ENCODE data around the gene CMTM8. TPM values are rescaled to one million over a fixed set of nuclear protein-coding genes. Genes with fewer than 3 reads are reported as not detected.

The CMTM8 gene
- total and polyA plus RNA-seq, 3 experiments from 2014 or later = 3.3 to 4.1 (median 3.3) TPM

GRCh38 chr3:32282578-32283154 lies 44.2 kb downstream of the CMTM8 start:
- Mint-ChIP-seq H3K27me3 (peaks cover 0 to 2% of the 10 kb centered on the region in 2 donors), H3K36me3 (no peaks in the 10 kb centered on the region), H3K27ac (no peak overlapping the region), H3K4me1 (peaks cover 7 to 23% (median 10%) of the 10 kb centered on the region in 3 donors), H3K9me3 (no peaks in the 10 kb centered on the region), H3K4me3 (no peak overlapping the region)
- Histone ChIP-seq H3K36me3 (ENCODE audit: insufficient read depth, low read length) (no peaks in the 10 kb centered on the region), H3K4me3 (ENCODE audit: low read length) (no peak overlapping the region), H3K27me3 (ENCODE audit: insufficient read depth, low read length, poor library complexity, severe bottlenecking) (no peaks in the 10 kb centered on the region), H3K4me1 (ENCODE audit: insufficient read depth, low read length) (no peaks in the 10 kb centered on the region), H3K27ac (ENCODE audit: low read depth, low read length) (no peak overlapping the region), H3K9me3 (ENCODE audit: low read length) (no peaks in the 10 kb centered on the region)
- CTCF ChIA-PET = no interaction called here
- no peak for DNase-seq
- POLR2A ChIA-PET = no interaction called here

GRCh38 chr3:32283304-32283703 lies 44.8 kb downstream of the CMTM8 start:
- Mint-ChIP-seq H3K4me3 (no peak overlapping the region), H3K27ac (no peak overlapping the region), H3K27me3 (peaks cover 0 to 2% of the 10 kb centered on the region in 2 donors), H3K36me3 (no peaks in the 10 kb centered on the region), H3K4me1 (peaks cover 7 to 23% (median 10%) of the 10 kb centered on the region in 3 donors), H3K9me3 (no peaks in the 10 kb centered on the region)
- no peaks in the 10 kb centered on the region for H3K36me3 ChIP-seq (ENCODE audit: insufficient read depth, low read length)
- CTCF ChIA-PET = no interaction called here
- H3K4me3 ChIP-seq (ENCODE audit: low read length) = no peak overlapping the region
- peaks cover 3% of the 10 kb centered on the region for H3K4me1 ChIP-seq (ENCODE audit: insufficient read depth, low read length)
- no peaks in the 10 kb centered on the region for H3K9me3 ChIP-seq (ENCODE audit: low read length)
- H3K27me3 ChIP-seq (ENCODE audit: insufficient read depth, low read length, poor library complexity, severe bottlenecking) = no peaks in the 10 kb centered on the region
- POLR2A ChIA-PET = no interaction called here
- H3K27ac ChIP-seq (ENCODE audit: low read depth, low read length) = no peak overlapping the region
- no peak for DNase-seq

GRCh38 chr3:32284443-32285212 lies 46.1 kb downstream of the CMTM8 start:
- H3K4me3 ChIP-seq (ENCODE audit: low read length) = no peak overlapping the region
- Mint-ChIP-seq H3K9me3 (no peaks in the 10 kb centered on the region), H3K27me3 (no peaks in the 10 kb centered on the region), H3K4me1 (peaks cover 15 to 34% (median 18%) of the 10 kb centered on the region in 3 donors), H3K36me3 (no peaks in the 10 kb centered on the region), H3K27ac (peak overlapping the region in 7 of 8 donors; percentile 10 to 83 (median 62)), H3K4me3 (no peak overlapping the region)
- ChIA-PET POLR2A (interaction anchor here (0.7 kb wide), 1 partner anchor 77 kb away, joined by 3 read pairs; no protein-coding TSS in a partner anchor), CTCF (no interaction called here)
- H3K27me3 ChIP-seq (ENCODE audit: insufficient read depth, low read length, poor library complexity, severe bottlenecking) = no peaks in the 10 kb centered on the region
- peaks cover 14% of the 10 kb centered on the region for H3K4me1 ChIP-seq (ENCODE audit: insufficient read depth, low read length)
- no peaks in the 10 kb centered on the region for H3K36me3 ChIP-seq (ENCODE audit: insufficient read depth, low read length)
- no peak overlapping the region for H3K27ac ChIP-seq (ENCODE audit: low read depth, low read length)
- DNase-seq = no peak
- no peaks in the 10 kb centered on the region for H3K9me3 ChIP-seq (ENCODE audit: low read length)

- Histone ChIP-seq H3K36me3 (ENCODE audit: insufficient read depth, low read length) (no peaks in the 10 kb centered on the region), H3K4me3 (ENCODE audit: low read length) (no peak overlapping the region), H3K27ac (ENCODE audit: low read depth, low read length) (no peak overlapping the region), H3K4me1 (ENCODE audit: insufficient read depth, low read length) (peaks cover 14% of the 10 kb centered on the region), H3K27me3 (ENCODE audit: insufficient read depth, low read length, poor library complexity, severe bottlenecking) (no peaks in the 10 kb centered on the region), H3K9me3 (ENCODE audit: low read length) (no peaks in the 10 kb centered on the region)
- Mint-ChIP-seq H3K27ac (peak overlapping the region in 7 of 8 donors; percentile 18 to 89 (median 68)), H3K27me3 (no peaks in the 10 kb centered on the region), H3K36me3 (no peaks in the 10 kb centered on the region), H3K4me1 (peaks cover 15 to 34% (median 18%) of the 10 kb centered on the region in 3 donors), H3K4me3 (peak overlapping the region in 3 of 7 donors; percentile 20 to 33 (median 28)), H3K9me3 (no peaks in the 10 kb centered on the region)
- no peak for DNase-seq
- CTCF ChIA-PET = interaction anchor here (1.3 to 2.0 kb wide), 2 partner anchors 10 to 108 kb away, joined by 4 to 6 read pairs; no protein-coding TSS in a partner anchor
- POLR2A ChIA-PET = no interaction called here
These were observed 47.4 kb downstream of the CMTM8 start for GRCh38 chr3:32285891-32286290.

- no peak overlapping the region for H3K4me3 ChIP-seq (ENCODE audit: low read length)
- Mint-ChIP-seq H3K4me1 (peaks cover 15 to 34% (median 18%) of the 10 kb centered on the region in 3 donors), H3K27ac (peak overlapping the region; percentile 75 to 96 (median 80)), H3K4me3 (peak overlapping the region in 6 of 7 donors; percentile 16 to 65 (median 41)), H3K36me3 (no peaks in the 10 kb centered on the region), H3K27me3 (no peaks in the 10 kb centered on the region), H3K9me3 (no peaks in the 10 kb centered on the region)
- DNase-seq = peak in 2 of 5 donors; percentile 7 to 32
- H3K4me1 ChIP-seq (ENCODE audit: insufficient read depth, low read length) = peaks cover 14% of the 10 kb centered on the region
- ChIA-PET POLR2A (interaction anchor here (1.5 kb wide), 1 partner anchor 9 kb away, joined by 3 read pairs; no protein-coding TSS in a partner anchor), CTCF (interaction anchor here (0.9 to 2.8 kb wide), 10 partner anchors 8 to 213 kb away, joined by 3 to 19 read pairs (median 5); partner anchors contain the start of gene CMTM8)
- no peaks in the 10 kb centered on the region for H3K36me3 ChIP-seq (ENCODE audit: insufficient read depth, low read length)
- no peak overlapping the region for H3K27ac ChIP-seq (ENCODE audit: low read depth, low read length)
- H3K27me3 ChIP-seq (ENCODE audit: insufficient read depth, low read length, poor library complexity, severe bottlenecking) = no peaks in the 10 kb centered on the region
- H3K9me3 ChIP-seq (ENCODE audit: low read length) = no peaks in the 10 kb centered on the region
These were observed 50.3 kb downstream of the CMTM8 start for GRCh38 chr3:32288819-32289218.

- no peaks in the 10 kb centered on the region for H3K27me3 ChIP-seq (ENCODE audit: insufficient read depth, low read length, poor library complexity, severe bottlenecking)
- H3K9me3 ChIP-seq (ENCODE audit: low read length) = no peaks in the 10 kb centered on the region
- H3K27ac Mint-ChIP-seq = no peak overlapping the region
- CTCF ChIA-PET = interaction anchor here (1.4 kb wide), 1 partner anchor 22 kb away, joined by 3 read pairs; no protein-coding TSS in a partner anchor
- peaks cover 13 to 26% (median 16%) of the 10 kb centered on the region in 3 donors for H3K4me1 Mint-ChIP-seq
- no peak overlapping the region for H3K4me3 ChIP-seq (ENCODE audit: low read length)
- H3K36me3 ChIP-seq (ENCODE audit: insufficient read depth, low read length) = no peaks in the 10 kb centered on the region
- DNase-seq = no peak
- no peak overlapping the region for H3K27ac ChIP-seq (ENCODE audit: low read depth, low read length)
- H3K4me1 ChIP-seq (ENCODE audit: insufficient read depth, low read length) = peaks cover 14% of the 10 kb centered on the region
- H3K9me3 Mint-ChIP-seq = no peaks in the 10 kb centered on the region
- H3K36me3 Mint-ChIP-seq = no peaks in the 10 kb centered on the region
- H3K27me3 Mint-ChIP-seq = peaks cover 0 to 2% of the 10 kb centered on the region in 2 donors
- no peak overlapping the region for H3K4me3 Mint-ChIP-seq
- POLR2A ChIA-PET = no interaction called here
These were observed 52.1 kb downstream of the CMTM8 start for GRCh38 chr3:32290619-32291018.

- no peak overlapping the region for H3K4me3 ChIP-seq (ENCODE audit: low read length)
- no peak for DNase-seq
- no peaks in the 10 kb centered on the region for H3K36me3 ChIP-seq (ENCODE audit: insufficient read depth, low read length)
- CTCF ChIA-PET = interaction anchor here (1.9 kb wide), 1 partner anchor 176 kb away, joined by 6 read pairs; no protein-coding TSS in a partner anchor
- Mint-ChIP-seq H3K4me1 (peaks cover 13 to 22% (median 18%) of the 10 kb centered on the region in 3 donors), H3K27me3 (peaks cover 0 to 2% of the 10 kb centered on the region in 2 donors), H3K4me3 (no peak overlapping the region), H3K36me3 (no peaks in the 10 kb centered on the region), H3K9me3 (no peaks in the 10 kb centered on the region), H3K27ac (peak overlapping the region in 1 of 8 donors; percentile 34)
- H3K27ac ChIP-seq (ENCODE audit: low read depth, low read length) = no peak overlapping the region
- H3K27me3 ChIP-seq (ENCODE audit: insufficient read depth, low read length, poor library complexity, severe bottlenecking) = no peaks in the 10 kb centered on the region
- H3K9me3 ChIP-seq (ENCODE audit: low read length) = no peaks in the 10 kb centered on the region
- POLR2A ChIA-PET = no interaction called here
- H3K4me1 ChIP-seq (ENCODE audit: insufficient read depth, low read length) = peaks cover 25% of the 10 kb centered on the region
These were observed 53.8 kb downstream of the CMTM8 start for GRCh38 chr3:32292085-32292796.
